Stimulated activated CD4-positive, alpha-beta T cell treated with anti-CD3 and anti-CD28 coated beads, Interleukin-1b, Interleukin-23, amount 100 ng/mL, for 4 hours (primary cell): ENCODE measurements around the gene H2BK1.
A peak's percentile ranks its signal among the peaks of the same experiment; 100 is the strongest.

ENCODE experiments used
- DNase-seq, 2 donors: peaks; one replicate each; pipeline ENCODE4 v3.0.0-alpha.2; 2020; ENCODE audit warnings: low read depth in 2 of 2

The H2BK1 gene

DNA sequence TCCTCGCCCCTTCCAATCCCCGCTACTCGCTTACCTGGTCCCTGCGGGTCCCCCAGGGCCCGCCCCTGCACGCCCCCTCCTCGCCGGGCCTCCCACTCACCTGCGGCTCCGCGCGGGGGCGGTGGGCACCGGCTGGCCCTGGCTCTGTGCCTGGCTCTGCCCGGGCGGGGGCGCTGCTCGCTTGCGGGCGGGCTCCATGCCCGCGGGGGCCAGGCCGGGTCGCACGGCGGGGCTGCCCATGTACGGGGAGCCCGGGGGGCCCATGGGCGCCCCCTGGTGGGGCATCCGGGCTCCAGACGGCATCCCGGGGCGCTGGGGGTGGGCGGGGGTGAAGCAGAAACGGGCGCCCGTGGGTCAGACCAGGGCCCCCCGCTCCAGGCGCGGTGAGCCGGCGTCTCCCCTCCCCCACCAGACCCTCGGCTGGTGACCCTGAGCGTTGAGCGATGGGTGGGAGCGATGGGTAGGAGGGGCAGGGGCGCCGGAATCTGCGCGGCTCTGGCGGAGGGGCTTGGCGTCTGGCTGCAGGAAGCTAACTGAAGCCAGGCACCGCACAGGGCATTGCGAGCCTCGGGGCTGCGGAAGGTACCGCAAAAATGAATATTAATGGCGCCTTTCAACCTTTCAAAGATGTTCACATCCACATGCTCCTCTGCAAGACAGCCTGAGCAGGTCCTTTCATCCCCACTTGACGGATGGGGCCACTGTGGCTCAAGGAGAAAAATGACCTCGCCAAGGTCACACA lies 35.2 kb upstream of the H2BK1 start:
- DNase-seq = peak in 1 of 2 donors; percentile 60

DNA sequence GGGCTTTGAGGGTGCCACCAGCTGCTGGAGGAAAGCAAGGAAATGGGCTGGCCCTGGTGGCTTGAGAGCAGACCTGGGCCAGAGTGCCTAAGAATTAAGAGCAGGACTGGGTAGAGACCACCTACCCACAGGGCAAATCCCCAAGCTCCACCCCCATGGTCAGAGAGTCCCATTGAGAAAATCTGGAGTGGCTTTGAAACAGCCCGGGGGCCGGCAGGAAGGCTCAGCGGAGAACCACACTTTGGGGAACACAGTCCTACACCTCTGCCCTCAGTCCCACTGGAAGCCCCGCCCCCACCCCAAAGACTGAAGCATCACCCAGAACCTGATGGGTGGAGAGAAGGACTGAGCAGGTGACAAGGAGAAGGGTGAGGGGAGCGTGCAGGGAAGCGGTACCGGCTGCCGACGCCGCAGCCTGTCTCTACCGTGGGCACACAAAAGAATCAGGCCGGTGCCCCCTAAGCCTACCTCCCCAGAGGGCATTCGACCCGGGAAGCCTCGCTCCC lies 34.6 kb upstream of the H2BK1 start:
- no peak for DNase-seq

DNA sequence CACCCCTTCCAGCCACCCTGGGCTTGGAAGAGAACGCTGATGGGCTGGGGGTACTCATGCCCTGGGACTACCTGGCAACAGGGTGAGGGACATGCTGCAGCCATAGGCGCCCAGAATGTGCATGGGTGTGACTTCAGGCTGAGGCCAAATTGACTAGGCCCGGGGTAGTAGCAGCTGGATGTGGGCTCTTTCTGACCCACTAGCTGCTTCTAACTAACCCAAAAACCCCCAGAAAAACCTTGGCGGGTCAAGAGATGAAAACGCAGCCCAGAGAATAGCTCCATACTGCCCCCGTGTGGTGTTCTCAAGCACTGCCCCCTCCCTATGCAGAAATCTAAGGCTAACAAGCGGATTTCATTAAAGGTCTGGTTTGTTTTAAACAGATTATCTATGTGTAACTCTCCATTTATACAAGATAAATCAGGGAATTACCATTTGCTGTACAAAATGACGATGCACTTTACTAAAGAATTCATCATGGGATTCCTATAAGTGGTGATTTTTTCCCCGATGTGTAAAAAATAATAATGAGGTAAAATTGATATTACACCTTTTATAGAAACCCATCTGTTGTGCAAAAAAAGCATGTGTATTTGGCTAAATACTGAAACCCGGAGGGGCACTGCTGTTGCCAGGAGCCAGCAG lies 34.0 kb upstream of the H2BK1 start:
- no peak for DNase-seq

DNA sequence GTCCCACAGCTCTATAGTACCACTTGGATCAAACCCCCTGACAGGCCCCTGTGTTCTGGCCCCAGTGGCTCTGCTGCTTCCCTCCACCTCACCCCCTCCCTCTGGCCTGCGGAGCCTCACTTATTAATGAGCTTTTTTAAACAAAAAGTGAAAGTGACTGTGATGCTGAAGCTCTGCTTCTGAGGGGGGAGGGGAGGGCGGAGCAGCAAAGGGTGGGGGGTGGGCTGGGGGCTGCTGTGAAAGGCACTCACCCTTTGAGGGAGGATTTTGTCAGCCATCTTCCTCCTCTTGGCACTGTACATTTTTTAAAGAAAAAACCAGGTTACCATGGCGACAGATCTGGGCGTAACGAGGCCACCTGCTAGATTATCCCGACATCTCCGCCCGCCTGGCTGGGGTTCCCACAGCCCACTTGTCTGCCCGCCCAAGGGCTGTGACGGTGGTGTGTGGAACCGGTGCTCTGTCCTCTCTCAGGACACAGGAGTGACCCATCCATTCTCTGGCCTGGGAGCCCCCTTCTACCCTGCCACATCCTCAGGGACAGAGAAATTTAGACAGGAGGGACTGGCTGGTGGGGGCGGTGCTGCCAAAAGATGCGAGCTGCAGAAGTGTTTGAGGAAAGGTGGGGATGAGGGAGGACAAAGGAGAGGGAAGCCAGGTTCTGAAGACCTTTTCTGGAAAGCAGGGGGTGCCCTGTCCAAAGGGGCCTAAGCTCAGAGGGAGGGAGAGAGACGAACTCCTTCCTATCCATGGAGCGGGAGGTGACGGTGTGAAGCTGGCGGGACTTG lies 33.3 kb upstream of the H2BK1 start:
- no peak for DNase-seq

DNA sequence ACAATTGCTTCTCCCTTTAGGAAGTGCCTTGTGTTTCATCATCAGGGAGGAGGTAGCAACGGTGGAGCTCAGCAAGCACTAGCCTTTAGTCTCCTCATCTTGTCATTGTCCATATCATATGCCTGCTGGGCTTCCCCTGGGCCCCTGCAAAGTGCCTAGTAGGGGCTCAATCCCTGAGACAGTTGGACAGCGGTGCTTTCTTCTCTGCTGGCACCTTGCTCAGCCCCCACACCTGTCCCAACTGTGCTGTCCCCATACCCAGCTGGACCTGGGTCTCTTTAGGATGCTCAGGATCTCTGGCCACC lies 32.7 kb upstream of the H2BK1 start:
- DNase-seq = no peak

DNA sequence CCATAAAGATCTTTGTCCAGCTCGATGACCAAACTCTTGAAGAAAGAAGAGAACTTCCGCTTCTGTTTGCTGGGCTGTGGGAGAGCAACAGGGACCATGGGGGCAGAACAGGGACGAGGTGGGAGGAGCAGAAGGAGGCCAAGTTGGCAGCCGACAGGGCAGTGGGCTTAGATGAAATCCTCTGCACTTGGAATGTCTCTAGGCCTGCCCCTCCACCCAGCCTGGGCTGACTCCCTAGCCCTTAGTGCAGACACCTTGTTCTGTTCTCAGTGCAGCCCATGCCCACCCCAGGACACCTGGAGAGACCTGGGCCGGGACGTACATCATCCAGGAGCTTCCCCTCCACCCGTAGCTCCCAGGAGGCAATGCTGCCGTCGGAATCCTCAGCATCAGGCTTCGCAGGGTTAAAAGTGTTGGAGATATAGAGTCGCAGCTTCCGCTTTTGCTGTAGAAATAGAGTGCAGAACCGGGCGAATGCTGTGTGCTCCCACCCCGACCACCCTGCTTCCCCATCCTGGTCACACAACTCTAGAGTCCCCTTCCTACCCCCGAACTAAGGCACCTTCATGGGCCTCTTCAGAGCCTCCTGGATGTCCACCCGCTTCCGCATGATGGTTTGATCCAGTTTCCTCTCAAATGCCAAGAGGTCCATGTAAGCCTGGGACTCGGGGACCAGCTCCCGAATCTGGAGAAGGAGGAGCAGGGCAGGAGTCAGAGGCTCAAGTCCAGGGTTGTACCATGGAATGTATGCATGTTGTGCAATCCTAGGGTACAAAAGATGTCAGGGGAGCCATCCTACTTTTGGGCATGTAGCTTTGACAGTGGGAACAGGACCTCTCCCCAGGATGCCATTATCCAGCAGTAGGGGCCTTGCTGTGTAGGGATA lies 32.1 kb upstream of the H2BK1 start:
- no peak for DNase-seq

DNA sequence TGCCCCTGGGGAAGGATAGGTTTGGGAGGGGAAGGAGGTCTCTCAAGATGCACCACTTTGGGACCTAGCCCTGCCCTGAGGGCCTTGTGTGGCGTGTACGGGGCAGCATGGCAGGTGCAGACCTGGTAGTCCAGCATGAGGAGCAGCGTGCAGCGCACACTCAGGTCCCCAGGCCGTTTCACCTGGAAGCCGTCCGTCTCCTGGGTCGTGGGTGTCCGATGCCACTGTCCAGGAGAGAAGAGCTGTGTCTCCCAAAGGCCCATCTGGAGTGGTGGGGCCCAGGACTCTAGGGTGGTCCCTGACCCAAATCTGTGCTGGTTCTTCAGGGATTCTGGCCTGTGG lies 31.4 kb upstream of the H2BK1 start:
- DNase-seq = no peak

DNA sequence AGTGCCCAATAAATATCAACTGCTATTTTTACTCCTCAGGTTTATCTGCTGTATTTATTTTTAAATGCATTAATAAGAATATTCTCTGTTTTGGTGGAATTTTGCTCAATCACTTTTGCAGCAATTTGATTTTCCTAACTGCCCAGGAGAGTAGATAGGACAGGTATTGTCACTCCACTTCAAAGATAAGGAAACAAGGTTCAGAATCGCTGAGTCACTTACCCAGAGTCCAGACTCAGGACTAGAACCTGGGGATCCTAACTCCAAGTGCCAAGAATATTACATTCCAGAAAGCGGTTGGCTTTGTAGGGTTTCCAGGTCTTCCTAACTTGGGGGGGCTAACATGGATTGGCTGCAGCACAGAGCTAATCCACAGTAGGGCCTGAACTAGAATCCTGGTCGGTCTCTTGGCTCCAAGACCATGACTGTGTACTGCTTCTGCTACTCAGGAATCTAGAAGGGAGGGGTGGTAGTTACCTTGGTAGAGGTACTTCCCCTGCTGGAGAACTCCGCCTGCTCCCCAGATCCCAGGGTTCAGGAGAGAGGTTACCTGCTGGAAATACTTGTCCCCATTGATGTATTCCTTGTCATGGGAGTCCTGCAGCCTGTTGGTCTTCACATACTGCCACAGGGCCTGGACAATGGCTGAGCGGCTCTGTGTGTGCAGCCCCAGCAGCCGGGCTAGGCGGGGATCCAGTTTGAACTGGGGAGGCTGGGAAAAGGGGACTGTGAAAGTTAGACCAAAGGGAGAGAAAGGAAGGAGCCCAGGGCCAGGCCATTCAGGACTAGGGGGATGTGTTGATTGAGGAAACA lies 30.9 kb upstream of the H2BK1 start:
- DNase-seq = no peak

DNA sequence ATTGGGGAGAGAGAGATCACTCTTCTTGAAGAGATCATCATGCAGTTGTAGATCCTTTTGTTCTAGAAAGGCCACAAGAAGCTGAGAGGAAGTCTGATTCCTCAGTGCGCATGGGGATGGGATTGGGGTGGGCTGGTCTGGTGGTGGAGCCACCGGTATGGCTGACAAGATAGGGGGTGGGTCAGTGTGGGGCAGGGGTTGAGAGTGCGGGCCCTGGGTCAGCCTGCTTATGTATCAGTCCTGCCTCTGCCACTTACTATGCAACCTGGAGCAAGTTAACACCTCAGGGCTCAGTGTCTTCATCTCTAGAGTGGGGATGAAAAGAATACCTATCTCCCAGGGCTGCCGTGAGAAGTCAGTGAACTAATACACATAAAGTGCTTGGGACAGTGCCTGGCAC lies 30.2 kb upstream of the H2BK1 start:
- no peak for DNase-seq

DNA sequence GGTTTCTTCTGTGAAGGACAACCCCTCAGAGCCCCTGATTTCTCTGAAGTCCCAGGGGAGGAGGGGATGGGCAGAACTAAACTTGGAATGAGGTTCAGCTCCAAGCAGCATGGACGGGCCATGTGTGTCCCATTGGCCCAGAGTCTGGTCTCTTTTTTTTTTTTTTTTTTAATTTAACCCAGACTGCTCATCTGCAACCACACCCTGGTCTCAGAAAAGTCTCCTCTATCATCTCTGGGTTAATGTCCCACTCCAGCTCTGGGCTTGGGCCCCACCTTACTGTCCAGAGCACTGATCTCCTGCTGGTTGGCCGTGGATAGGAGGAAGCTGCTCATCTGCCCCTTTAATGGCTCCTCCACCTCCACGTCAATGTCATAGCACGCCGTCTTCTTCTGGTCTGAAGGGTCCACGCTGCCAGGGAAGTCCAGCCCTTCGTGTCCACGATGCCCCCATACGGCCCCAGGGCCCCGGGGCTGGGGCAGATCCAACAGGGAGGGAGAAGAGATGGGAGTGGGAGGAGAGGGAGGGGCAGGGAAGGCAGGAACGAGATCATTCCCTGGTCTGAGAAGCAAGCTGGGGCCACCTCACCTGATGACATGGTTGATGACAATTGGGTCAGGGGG lies 29.7 kb upstream of the H2BK1 start:
- no peak for DNase-seq

DNA sequence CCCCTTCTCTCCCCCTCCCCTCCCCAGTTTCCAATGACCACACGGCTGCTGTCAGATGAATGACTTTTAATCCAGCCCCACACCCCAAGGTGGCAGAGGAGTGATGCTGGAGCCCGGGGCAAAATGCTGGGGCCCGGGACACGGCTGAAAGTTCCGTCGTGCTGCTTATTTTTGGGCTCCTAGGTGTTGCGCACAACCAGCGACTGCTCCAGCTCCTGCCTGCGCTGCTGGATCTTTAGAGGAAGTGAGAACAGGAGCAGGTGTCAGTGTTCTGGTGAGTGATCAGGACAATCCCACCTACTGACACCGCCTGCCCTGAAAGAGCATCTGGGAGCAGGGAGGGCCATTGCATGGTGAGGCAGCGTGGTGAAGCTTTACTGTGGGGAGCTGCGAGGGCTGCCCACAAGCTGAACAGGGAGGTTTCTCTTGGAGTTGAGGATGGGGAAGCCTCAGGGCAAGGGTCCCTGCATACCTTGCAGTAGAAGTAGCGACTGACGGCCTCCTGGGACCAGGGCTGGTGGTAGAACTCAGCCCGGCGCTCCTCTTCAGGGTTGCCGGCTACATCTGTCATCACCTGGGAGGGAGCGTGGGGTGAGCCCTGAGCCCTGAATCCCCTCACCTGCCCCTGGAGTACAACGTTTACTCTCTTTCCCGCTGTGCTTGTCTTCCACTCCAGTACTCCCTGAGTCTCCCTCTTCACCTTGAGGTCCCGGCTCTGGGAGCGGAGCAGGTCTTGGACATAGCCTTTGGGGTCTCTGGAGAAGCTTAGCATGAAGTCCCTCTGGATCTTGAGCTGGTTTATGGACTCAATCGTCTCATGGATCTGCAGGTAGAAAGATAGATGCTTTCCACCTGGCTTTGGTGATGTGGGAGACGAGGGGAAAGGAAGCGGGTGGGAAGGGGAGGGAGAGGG lies 28.9 kb upstream of the H2BK1 start:
- no peak for DNase-seq

DNA sequence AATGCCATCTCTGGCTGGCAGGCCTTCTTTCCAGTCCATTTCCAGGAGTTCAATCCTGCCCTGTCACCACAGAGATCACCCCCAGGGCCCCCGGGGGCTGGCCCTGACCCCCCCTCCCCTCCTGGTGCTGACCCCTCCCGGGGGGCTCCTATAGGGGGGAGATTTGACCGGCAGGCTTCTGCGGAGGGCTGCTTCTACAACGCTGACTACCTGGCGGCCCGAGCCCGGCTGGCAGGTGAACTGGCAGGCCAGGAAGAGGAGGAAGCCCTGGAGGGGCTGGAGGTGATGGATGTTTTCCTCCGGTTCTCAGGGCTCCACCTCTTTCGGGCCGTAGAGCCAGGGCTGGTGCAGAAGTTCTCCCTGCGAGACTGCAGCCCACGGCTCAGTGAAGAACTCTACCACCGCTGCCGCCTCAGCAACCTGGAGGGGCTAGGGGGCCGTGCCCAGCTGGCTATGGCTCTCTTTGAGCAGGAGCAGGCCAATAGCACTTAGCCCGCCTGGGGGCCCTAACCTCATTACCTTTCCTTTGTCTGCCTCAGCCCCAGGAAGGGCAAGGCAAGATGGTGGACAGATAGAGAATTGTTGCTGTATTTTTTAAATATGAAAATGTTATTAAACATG lies 28.0 kb upstream of the H2BK1 start:
- no peak for DNase-seq

DNA sequence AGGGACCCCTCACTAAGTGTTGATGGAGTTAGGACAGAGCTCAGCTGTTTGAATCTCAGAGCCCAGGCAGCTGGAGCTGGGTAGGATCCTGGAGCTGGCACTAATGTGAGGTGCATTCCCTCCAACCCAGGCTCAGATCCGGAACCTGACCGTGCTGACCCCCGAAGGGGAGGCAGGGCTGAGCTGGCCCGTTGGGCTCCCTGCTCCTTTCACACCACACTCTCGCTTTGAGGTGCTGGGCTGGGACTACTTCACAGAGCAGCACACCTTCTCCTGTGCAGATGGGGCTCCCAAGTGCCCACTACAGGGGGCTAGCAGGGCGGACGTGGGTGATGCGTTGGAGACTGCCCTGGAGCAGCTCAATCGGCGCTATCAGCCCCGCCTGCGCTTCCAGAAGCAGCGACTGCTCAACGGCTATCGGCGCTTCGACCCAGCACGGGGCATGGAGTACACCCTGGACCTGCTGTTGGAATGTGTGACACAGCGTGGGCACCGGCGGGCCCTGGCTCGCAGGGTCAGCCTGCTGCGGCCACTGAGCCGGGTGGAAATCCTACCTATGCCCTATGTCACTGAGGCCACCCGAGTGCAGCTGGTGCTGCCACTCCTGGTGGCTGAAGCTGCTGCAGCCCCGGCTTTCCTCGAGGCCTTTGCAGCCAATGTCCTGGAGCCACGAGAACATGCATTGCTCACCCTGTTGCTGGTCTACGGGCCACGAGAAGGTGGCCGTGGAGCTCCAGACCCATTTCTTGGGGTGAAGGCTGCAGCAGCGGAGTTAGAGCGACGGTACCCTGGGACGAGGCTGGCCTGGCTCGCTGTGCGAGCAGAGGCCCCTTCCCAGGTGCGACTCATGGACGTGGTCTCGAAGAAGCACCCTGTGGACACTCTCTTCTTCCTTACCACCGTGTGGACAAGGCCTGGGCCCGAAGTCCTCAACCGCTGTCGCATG lies 27.2 kb upstream of the H2BK1 start:
- no peak for DNase-seq

DNA sequence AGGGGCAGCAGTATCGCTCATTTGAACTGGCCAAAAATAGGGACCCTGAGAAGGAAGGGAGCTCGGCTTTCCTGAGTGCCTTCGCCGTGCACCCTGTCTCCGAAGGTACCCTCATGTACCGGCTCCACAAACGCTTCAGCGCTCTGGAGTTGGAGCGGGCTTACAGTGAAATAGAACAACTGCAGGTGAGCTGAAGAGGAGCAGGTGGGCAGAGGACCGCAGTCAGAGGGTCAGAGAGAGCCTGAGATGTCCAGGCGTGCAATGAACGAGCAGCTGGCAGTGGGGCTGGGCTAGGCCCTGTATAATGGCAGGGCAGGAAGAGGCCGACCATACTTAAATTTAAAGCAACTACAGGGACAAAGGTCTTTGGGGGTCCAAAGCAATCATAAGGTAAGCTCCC lies 26.1 kb upstream of the H2BK1 start:
- no peak for DNase-seq

DNA sequence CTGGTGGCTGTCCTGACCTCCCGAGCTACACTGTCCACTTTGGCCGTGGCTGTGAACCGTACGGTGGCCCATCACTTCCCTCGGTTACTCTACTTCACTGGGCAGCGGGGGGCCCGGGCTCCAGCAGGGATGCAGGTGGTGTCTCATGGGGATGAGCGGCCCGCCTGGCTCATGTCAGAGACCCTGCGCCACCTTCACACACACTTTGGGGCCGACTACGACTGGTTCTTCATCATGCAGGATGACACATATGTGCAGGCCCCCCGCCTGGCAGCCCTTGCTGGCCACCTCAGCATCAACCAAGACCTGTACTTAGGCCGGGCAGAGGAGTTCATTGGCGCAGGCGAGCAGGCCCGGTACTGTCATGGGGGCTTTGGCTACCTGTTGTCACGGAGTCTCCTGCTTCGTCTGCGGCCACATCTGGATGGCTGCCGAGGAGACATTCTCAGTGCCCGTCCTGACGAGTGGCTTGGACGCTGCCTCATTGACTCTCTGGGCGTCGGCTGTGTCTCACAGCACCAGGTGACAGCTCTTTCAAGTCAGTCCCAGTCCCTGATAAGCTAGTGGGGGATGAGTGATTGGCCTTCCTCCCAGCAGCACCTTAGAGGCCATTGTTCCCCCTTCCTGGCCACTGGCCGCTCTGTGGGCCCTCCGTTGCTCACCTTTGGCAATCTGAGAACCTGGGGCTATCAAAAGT lies 25.0 kb upstream of the H2BK1 start:
- DNase-seq = no peak

DNA sequence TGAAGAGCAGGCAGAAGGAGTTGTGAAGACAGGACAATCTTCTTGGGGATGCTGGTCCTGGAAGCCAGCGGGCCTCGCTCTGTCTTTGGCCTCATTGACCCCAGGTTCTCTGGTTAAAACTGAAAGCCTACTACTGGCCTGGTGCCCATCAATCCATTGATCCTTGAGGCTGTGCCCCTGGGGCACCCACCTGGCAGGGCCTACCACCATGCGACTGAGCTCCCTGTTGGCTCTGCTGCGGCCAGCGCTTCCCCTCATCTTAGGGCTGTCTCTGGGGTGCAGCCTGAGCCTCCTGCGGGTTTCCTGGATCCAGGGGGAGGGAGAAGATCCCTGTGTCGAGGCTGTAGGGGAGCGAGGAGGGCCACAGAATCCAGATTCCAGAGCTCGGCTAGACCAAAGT lies 23.5 kb upstream of the H2BK1 start:
- no peak for DNase-seq

DNA sequence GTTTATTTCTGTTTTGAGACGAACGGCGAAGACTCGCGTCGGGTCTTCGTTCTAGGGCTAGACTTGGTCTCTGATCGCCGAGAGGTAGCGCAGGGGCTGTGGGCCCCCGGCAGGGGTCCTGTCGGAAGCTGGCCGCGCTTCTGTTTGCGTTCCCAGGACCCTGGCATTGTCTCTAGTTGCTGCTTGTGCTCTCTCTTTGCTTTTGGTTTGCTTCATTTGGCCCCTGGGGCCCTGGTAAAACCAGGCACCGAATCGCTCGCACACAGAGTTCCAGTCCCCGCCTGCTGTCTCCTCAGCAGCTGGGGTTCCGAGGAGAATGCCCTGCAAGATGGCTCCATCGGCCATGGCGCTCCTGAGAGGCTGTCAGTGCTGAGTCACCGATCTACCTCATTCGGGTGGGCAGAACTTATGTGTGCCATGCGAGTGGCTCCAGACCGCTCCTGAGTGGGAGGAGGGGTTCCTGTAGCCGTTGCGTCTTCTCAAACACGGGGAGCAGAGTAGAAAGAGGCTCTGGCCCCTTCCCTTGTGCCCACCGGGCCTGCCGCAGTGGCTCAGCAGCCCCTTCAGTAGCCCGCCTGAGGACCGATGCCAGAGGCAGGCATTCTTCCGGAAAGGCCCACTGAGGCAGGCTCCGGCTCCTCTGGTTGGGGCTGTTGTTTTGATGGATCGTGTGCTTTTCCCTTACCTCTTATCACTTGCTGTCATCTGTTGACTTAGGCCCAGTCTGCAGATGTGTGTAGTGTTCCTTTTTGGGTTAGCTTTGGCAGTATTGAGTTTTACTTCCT lies 22.8 kb upstream of the H2BK1 start:
- DNase-seq = peak; percentile 55 to 64
